ENCODE measurements around the gene DRD5.
A peak's percentile ranks its signal among the peaks of the same experiment; 100 is the strongest.
"Not testable (repeated sequence)": the region's sequence is repeated elsewhere in the genome, so short reads cannot be mapped to it uniquely, and the experiment has no call there.

DRD5 gene

GRCh38 chr4:9771034-9771433, 10.4 kb upstream of the DRD5 start:
- Histone ChIP-seq H3K27me3 (ENCODE audit: control insufficient read depth, insufficient read depth, low read length) (no peaks in the 10 kb centered on the region), H3K27ac (ENCODE audit: low read length) (no peak overlapping the region), H3K4me1 (ENCODE audit: control insufficient read depth, low read depth, low read length) (no peaks in the 10 kb centered on the region), H3K9ac (ENCODE audit: low read length) (no peak overlapping the region), H3K36me3 (ENCODE audit: control insufficient read depth, low read depth, low read length) (no peaks in the 10 kb centered on the region), H3K4me3 (ENCODE audit: low read length) (no peak overlapping the region), H3K9me3 (ENCODE audit: control insufficient read depth, low read depth, low read length) (no peaks in the 10 kb centered on the region)

- H3K9me3 ChIP-seq (ENCODE audit: control insufficient read depth, low read depth, low read length): no peaks in the 10 kb centered on the region
- no peak overlapping the region for H3K4me3 ChIP-seq (ENCODE audit: low read length)
- no peaks in the 10 kb centered on the region for H3K4me1 ChIP-seq (ENCODE audit: control insufficient read depth, low read depth, low read length)
- H3K27me3 ChIP-seq (ENCODE audit: control insufficient read depth, insufficient read depth, low read length): no peaks in the 10 kb centered on the region
- H3K36me3 ChIP-seq (ENCODE audit: control insufficient read depth, low read depth, low read length): no peaks in the 10 kb centered on the region
- no peak overlapping the region for H3K9ac ChIP-seq (ENCODE audit: low read length)
- no peak overlapping the region for H3K27ac ChIP-seq (ENCODE audit: low read length)
Observed at GRCh38 chr4:9773471-9773870, 8.0 kb upstream of the DRD5 start.

- Histone ChIP-seq H3K4me1 (ENCODE audit: control insufficient read depth, low read depth, low read length) (no peaks in the 10 kb centered on the region), H3K27me3 (ENCODE audit: control insufficient read depth, insufficient read depth, low read length) (peaks cover 46% of the 10 kb centered on the region), H3K27ac (ENCODE audit: low read length) (no peak overlapping the region), H3K9me3 (ENCODE audit: control insufficient read depth, low read depth, low read length) (no peaks in the 10 kb centered on the region), H3K4me3 (ENCODE audit: low read length) (peak overlapping the region; percentile 54), H3K36me3 (ENCODE audit: control insufficient read depth, low read depth, low read length) (no peaks in the 10 kb centered on the region), H3K9ac (ENCODE audit: low read length) (no peak overlapping the region)
Observed at GRCh38 chr4:9782136-9782436, 652 bp downstream of the DRD5 start.

- not testable (repeated sequence) for H3K9ac ChIP-seq (ENCODE audit: low read length); H3K27ac ChIP-seq (ENCODE audit: low read length); H3K9me3 ChIP-seq (ENCODE audit: control insufficient read depth, low read depth, low read length); H3K4me1 ChIP-seq (ENCODE audit: control insufficient read depth, low read depth, low read length); H3K4me3 ChIP-seq (ENCODE audit: low read length); H3K36me3 ChIP-seq (ENCODE audit: control insufficient read depth, low read depth, low read length)
- peaks cover 32% of the 10 kb centered on the region for H3K27me3 ChIP-seq (ENCODE audit: control insufficient read depth, insufficient read depth, low read length)
Observed at GRCh38 chr4:9785891-9786290, 4.5 kb downstream of the DRD5 start.

- H3K9ac ChIP-seq (ENCODE audit: low read length): no peak overlapping the region
- no peaks in the 10 kb centered on the region for H3K9me3 ChIP-seq (ENCODE audit: control insufficient read depth, low read depth, low read length)
- no peaks in the 10 kb centered on the region for H3K4me1 ChIP-seq (ENCODE audit: control insufficient read depth, low read depth, low read length)
- H3K27me3 ChIP-seq (ENCODE audit: control insufficient read depth, insufficient read depth, low read length): no peaks in the 10 kb centered on the region
- H3K27ac ChIP-seq (ENCODE audit: low read length): no peak overlapping the region
- H3K4me3 ChIP-seq (ENCODE audit: low read length): no peak overlapping the region
- H3K36me3 ChIP-seq (ENCODE audit: control insufficient read depth, low read depth, low read length): no peaks in the 10 kb centered on the region
Observed at GRCh38 chr4:9792381-9792780, 10.9 kb downstream of the DRD5 start.

GRCh38 chr4:9796641-9797040, 15.2 kb downstream of the DRD5 start:
- not testable (repeated sequence) for H3K4me3 ChIP-seq (ENCODE audit: low read length); H3K36me3 ChIP-seq (ENCODE audit: control insufficient read depth, low read depth, low read length); H3K9ac ChIP-seq (ENCODE audit: low read length); H3K27me3 ChIP-seq (ENCODE audit: control insufficient read depth, insufficient read depth, low read length); H3K27ac ChIP-seq (ENCODE audit: low read length); H3K4me1 ChIP-seq (ENCODE audit: control insufficient read depth, low read depth, low read length); H3K9me3 ChIP-seq (ENCODE audit: control insufficient read depth, low read depth, low read length)

- Histone ChIP-seq H3K36me3 (ENCODE audit: control insufficient read depth, low read depth, low read length) (no peaks in the 10 kb centered on the region), H3K9ac (ENCODE audit: low read length) (no peak overlapping the region), H3K27me3 (ENCODE audit: control insufficient read depth, insufficient read depth, low read length) (no peaks in the 10 kb centered on the region), H3K4me1 (ENCODE audit: control insufficient read depth, low read depth, low read length) (no peaks in the 10 kb centered on the region), H3K27ac (ENCODE audit: low read length) (no peak overlapping the region), H3K4me3 (ENCODE audit: low read length) (no peak overlapping the region), H3K9me3 (ENCODE audit: control insufficient read depth, low read depth, low read length) (no peaks in the 10 kb centered on the region)
Observed at GRCh38 chr4:9800848-9801247, 19.4 kb downstream of the DRD5 start.

GRCh38 chr4:9804918-9805317, 23.5 kb downstream of the DRD5 start:
- Histone ChIP-seq H3K27ac (ENCODE audit: low read length) (no peak overlapping the region), H3K4me3 (ENCODE audit: low read length) (no peak overlapping the region), H3K9ac (ENCODE audit: low read length) (no peak overlapping the region), H3K4me1 (ENCODE audit: control insufficient read depth, low read depth, low read length) (no peaks in the 10 kb centered on the region), H3K36me3 (ENCODE audit: control insufficient read depth, low read depth, low read length) (no peaks in the 10 kb centered on the region), H3K27me3 (ENCODE audit: control insufficient read depth, insufficient read depth, low read length) (no peaks in the 10 kb centered on the region), H3K9me3 (ENCODE audit: control insufficient read depth, low read depth, low read length) (no peaks in the 10 kb centered on the region)

GRCh38 chr4:9808077-9808476, 26.6 kb downstream of the DRD5 start:
- no peaks in the 10 kb centered on the region for H3K36me3 ChIP-seq (ENCODE audit: control insufficient read depth, low read depth, low read length)
- H3K4me3 ChIP-seq (ENCODE audit: low read length): no peak overlapping the region
- H3K27ac ChIP-seq (ENCODE audit: low read length): no peak overlapping the region
- H3K9ac ChIP-seq (ENCODE audit: low read length): no peak overlapping the region
- H3K27me3 ChIP-seq (ENCODE audit: control insufficient read depth, insufficient read depth, low read length): no peaks in the 10 kb centered on the region
- no peaks in the 10 kb centered on the region for H3K4me1 ChIP-seq (ENCODE audit: control insufficient read depth, low read depth, low read length)
- H3K9me3 ChIP-seq (ENCODE audit: control insufficient read depth, low read depth, low read length): no peaks in the 10 kb centered on the region

GRCh38 chr4:9811806-9812205, 30.4 kb downstream of the DRD5 start:
- Histone ChIP-seq H3K4me3 (ENCODE audit: low read length) (no peak overlapping the region), H3K27ac (ENCODE audit: low read length) (no peak overlapping the region), H3K36me3 (ENCODE audit: control insufficient read depth, low read depth, low read length) (no peaks in the 10 kb centered on the region), H3K9ac (ENCODE audit: low read length) (no peak overlapping the region), H3K9me3 (ENCODE audit: control insufficient read depth, low read depth, low read length) (no peaks in the 10 kb centered on the region), H3K27me3 (ENCODE audit: control insufficient read depth, insufficient read depth, low read length) (no peaks in the 10 kb centered on the region), H3K4me1 (ENCODE audit: control insufficient read depth, low read depth, low read length) (no peaks in the 10 kb centered on the region)

- H3K27me3 ChIP-seq (ENCODE audit: control insufficient read depth, insufficient read depth, low read length): no peaks in the 10 kb centered on the region
- no peaks in the 10 kb centered on the region for H3K4me1 ChIP-seq (ENCODE audit: control insufficient read depth, low read depth, low read length)
- H3K27ac ChIP-seq (ENCODE audit: low read length): no peak overlapping the region
- no peaks in the 10 kb centered on the region for H3K9me3 ChIP-seq (ENCODE audit: control insufficient read depth, low read depth, low read length)
- H3K4me3 ChIP-seq (ENCODE audit: low read length): no peak overlapping the region
- no peak overlapping the region for H3K9ac ChIP-seq (ENCODE audit: low read length)
- H3K36me3 ChIP-seq (ENCODE audit: control insufficient read depth, low read depth, low read length): no peaks in the 10 kb centered on the region
Observed at GRCh38 chr4:9812501-9813340, 31.3 kb downstream of the DRD5 start.

GRCh38 chr4:9816285-9816684, 34.9 kb downstream of the DRD5 start:
- Histone ChIP-seq H3K4me1 (ENCODE audit: control insufficient read depth, low read depth, low read length) (no peaks in the 10 kb centered on the region), H3K36me3 (ENCODE audit: control insufficient read depth, low read depth, low read length) (no peaks in the 10 kb centered on the region), H3K27ac (ENCODE audit: low read length) (no peak overlapping the region), H3K9me3 (ENCODE audit: control insufficient read depth, low read depth, low read length) (no peaks in the 10 kb centered on the region), H3K9ac (ENCODE audit: low read length) (no peak overlapping the region), H3K27me3 (ENCODE audit: control insufficient read depth, insufficient read depth, low read length) (no peaks in the 10 kb centered on the region), H3K4me3 (ENCODE audit: low read length) (no peak overlapping the region)

All from iPS-18a (cell line).